HG03521 (cell line): ENCODE data around the gene MINDY3.
A peak's percentile ranks its signal among the peaks of the same experiment; 100 is the strongest.
"Not testable (repeated sequence)": the region's sequence is repeated elsewhere in the genome, so short reads cannot be mapped to it uniquely, and the experiment has no call there.

Experiments used
- ATAC-seq: cut with Tn5 transposase; IDR thresholded peaks from one replicate; pipeline ENCODE4 v1.9.1; 2021; ENCODE audit warnings: mild to moderate bottlenecking, moderate library complexity; ENCODE audit not compliant: unreplicated experiment

The MINDY3 gene

DNA sequence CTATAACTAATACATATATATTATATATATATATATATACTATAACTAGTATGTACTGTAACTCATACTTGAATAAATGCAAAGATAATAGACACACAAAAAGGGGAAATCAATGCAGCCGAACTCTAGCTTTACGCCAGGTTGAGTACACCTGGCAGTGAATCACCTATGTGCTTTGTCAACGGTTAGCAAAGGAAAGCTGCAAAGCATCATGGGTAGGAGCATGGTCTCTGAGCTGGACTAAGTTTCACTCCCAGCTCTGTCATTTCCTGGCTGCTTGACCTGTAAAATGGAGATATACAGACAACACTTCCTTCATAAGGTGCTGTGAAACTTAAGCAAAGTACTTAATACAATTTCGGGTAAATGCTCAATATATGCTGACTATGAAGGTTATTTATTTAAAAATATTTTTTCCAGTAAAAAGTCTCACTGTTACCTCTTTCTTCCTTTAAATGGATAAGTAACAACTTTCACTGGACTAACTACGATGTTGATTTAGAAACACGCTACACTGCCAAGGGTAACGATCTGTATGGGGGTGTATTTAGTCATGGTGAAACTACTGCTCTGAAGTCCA, 78.8 kb downstream of the MINDY3 start:
- no peak for ATAC-seq

DNA sequence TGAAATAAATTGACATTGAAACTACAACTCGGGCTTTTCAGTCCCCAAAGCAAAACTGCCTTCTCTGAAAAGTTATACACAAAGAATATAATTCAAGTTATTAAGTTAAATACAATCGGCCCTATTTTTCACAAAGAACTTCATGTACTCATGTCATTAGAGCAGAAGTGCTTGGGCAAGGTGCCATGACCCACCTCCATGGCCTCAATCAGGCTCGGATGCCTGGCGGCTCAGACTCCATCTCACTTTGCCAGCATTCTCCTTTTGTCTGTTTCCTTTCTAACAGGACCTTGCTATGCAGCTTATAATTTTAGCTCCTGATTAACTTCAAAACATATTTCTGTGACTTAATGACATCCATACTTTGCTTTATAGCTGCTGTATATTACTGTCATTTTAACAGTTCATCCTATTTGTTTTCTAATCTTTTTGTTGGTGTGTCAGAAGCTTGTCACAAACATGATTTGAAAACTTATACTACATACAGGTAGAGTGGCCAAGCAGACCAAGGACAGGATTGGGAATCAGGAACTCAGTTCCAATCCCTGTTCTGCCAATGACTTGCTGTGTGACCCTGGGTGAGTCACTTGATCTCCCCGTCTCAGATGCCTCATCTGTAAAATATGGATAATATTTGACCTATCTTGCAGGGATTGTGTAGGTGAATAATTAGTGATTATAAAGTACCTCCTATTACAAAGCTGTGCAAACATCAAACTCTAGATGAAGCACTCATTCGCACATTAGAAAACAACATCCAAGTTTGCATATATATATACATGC, 79.8 kb downstream of the MINDY3 start:
- ATAC-seq: no peak

DNA sequence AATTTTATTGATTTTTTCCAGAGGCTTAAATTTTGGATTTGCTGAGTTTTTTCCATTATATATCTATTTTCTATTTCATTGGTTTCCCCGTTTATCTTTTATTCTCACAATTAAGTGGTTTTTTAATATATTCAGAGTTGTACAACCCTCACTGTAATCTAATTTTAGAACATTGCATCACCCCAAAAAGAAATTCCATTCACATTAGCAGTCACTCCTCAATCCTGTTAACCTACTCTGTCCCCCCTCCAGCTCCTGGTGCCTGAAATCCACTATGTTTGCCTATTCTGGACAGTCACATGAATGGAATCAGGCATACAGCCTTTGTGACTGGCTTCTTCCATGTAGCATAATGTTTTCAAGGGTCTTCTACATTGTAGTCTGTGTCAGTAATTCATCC, 84.8 kb downstream of the MINDY3 start:
- no peak for ATAC-seq

DNA sequence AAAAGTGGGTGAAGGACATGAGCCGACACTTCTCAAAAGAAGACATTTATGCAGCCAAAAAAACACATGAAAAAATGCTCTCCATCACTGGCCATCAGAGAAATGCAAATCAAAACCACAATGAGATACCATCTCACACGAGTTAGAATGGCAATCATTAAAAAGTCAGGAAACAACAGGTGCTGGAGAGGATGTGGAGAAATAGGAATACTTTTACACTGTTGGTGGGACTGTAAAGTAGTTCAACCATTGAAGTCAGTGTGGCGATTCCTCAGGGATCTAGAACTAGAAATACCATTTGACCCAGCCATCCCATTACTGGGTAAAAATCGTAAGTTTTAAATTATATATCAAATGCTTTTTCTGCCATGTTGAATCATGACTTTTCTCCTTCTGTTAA, 85.8 kb downstream of the MINDY3 start:
- not testable (repeated sequence) for ATAC-seq

DNA sequence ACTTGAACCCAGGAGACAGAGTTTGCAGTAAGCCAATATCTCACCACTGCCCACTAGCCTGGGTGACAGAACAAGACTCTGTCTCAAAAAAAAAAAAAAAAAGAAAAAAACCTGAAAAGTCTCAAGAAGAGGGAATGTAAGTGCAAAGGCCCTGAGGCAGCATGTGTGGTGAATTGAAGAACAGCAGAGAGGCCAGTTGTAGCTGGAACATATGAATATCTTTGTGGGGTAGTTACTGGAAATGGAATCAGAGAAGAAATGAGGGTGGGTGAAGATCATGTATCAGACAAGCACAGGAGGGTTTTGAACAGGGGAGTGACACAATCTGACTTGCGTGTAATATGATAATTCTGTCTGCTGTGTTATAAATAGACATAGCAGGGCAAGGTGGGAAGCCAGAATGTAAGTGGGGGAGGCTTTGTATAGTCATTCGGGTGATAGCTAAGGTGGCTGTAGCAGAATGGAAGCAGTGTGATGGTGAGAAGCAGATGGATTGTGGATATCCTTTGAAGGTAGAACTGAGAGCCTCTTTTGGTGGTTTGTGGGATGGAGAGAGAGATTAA, 95.3 kb downstream of the MINDY3 start:
- ATAC-seq: no peak

DNA sequence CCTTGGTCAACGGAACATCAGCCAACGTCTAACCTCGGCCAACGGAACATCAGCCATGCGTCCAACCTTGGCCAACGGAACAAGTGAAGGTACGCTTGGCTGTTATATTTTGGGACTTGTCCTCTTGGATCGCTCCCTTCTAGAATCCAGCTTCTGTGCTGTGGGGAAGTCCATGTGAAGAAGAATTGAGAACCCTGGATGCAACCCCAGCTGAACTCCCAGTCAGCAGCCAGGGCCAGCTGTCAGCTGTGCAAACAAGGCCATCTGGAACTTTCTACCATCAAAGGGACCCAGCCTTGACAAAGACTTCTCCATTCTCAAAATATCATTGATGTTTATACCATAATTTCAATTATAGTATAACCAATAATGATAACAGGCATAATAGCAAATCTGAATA, 97.3 kb downstream of the MINDY3 start:
- ATAC-seq: no peak

DNA sequence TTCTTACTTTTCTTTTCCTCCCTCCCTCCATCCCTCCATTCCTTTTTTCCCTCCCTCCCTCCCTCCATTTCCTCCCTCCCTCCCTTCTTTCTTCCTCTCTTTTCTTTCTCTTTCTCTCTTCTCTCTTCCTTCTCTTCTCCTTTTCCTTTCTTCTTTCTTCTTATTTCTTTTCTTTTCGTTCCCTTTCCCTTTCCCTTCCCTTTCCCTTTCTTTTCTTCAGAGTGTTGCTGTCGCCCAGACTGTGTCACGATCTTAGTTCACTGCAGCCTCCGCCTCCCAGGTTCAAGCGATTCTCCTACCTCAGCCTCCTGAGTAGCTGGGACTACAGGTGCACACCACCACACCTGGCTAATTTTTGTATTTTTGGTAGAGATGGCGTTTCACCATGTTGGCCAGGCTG, 98.1 kb downstream of the MINDY3 start:
- not testable (repeated sequence) for ATAC-seq

DNA sequence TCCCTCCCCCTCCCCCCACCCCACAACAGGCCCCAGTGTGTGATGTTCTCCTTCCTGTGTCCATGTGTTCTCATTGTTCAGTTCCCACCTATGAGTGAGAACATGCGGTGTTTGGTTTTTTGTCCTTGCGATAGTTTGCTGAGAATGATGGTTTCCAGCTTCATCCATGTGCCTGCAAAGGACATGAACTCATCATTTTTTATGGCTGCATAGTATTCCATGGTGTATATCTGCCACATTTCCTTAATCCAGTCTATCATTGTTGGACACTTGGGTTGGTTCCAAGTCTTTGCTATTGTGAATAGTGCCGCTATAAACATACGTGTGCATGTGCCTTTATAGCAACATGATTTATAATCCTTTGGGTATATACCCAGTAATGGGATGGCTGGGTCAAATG, 99.1 kb downstream of the MINDY3 start:
- ATAC-seq: not testable (repeated sequence)

DNA sequence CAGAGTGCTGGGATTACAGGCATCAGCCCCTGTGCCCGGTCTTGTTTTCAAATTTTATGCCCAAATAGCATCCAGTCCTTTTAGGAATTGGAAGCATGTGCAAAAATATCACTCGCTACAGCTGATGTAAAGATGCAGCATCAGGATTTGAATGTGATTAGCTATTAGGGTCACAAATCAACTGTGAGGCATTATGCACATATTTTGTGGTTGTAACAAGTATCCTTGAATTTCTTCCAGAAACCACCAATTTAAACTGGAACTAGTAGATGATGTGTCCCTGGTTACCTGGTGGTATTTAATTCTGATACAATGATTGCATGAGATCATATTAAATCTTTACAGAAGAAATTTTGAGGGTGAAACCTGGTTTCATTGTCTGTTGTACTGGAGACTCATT, 99.6 kb downstream of the MINDY3 start:
- no peak for ATAC-seq

DNA sequence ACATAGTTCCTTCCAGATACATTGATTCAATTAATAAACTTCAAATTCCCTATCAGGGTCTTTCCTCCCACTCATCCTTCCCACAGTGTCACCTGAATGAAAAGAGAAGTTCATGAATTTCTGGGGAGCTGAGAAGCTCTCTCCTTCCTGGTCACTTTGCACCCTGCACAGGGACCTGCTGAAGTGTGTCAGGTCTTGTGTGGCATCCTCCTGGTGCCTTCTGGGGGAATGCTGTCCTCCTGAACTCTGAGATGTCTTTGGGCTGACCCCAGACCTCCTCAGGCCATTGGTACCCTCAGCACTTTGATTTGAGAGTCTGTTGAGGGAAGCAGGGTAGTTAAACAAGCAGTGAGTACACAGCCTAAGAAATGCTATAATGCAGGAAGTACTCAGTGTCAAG, 101.0 kb downstream of the MINDY3 start:
- no peak for ATAC-seq

DNA sequence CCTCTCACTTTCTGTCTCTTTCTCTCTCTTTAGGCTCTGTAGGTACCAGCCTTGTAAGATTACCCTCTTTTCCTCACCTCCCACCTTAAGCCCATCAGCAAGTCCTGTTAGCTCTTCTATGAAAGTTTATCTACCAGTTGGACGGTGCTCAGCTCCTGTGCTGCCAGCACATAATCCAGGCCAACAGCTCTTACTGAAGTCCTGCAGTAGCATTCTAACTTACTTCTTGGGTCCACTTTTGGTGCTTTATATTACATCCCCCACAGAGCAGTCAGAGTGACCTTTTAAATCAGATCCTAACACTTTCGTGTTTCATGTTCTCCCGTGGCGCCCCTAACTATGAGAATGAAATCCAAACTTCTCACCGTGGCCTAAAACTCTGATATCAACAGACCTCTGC, 101.7 kb downstream of the MINDY3 start:
- no peak for ATAC-seq

DNA sequence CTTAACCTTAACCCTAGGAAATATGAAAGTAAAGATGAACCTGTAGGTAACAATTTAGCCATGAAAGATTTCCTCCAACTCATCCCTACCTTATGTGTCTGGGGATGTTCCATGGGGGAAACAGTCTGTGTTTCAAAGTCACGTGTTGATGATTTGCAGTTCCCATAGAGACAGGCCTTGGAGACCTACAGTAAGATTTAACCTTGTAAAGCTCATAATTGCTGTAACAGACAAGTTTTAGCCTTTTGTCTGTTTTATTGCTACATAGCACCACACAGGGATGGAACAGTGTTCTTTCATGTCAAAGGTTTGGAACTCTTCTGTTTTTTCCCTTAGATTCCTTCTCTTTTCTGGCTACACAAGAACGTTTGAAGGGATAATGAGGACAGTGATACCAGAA, 105.4 kb downstream of the MINDY3 start:
- no peak for ATAC-seq

DNA sequence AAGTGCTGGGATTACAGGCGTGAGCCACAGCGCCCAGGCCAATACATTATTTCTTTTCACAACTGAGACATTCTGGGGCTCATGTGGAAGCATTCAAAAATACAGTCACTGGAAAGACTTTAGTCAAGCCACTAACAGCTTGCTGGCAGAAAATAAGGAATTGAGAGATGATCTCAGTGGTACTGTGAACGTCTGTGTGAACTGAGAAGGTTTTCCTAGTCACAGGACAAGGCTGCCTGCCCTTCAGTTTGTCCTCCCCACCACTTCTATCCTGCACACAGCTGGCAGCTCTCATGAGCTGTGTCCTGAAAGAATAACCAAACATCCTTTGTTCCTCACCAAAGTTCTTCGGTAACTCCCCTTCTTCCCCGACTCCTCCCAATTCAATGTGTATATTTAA, 109.3 kb downstream of the MINDY3 start:
- no peak for ATAC-seq

DNA sequence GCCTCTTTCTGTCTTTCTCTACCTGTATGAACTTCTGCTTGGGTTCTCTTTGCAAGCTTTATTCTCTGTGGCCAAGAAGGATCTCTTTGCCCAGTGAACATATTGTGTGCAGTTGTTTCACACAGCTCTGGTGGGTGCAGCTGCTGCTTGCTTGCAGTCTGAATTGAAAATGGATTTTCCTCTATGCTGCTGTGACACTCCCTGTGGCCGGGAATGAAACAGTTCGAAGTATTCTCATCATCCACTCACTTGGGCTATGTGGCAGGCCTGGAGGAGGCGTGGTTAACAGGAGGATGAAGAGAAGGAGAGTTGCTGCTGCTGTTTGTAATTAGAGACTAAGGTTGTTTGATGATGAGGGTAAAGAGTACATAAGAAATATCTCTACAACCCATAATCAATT, 112.2 kb downstream of the MINDY3 start:
- no peak for ATAC-seq

DNA sequence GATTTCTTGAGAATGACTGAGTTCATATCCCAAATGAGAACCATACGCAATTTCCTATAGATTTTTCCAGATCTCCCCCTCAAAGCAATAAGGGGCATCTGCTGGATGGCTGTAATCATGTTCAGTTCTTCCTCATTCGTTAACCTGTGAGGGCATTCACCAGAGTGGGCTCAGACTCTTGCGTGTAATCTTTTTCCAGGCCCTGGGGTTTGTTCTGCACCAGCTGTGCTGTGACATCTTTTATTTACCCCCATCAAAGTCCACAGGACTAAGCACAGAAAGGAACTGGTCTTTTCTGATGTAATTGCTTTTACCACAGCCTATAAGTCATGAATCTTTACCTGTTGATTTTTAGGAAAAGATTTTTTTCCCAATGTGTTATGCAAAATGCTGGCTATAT, 112.7 kb downstream of the MINDY3 start:
- ATAC-seq: no peak

DNA sequence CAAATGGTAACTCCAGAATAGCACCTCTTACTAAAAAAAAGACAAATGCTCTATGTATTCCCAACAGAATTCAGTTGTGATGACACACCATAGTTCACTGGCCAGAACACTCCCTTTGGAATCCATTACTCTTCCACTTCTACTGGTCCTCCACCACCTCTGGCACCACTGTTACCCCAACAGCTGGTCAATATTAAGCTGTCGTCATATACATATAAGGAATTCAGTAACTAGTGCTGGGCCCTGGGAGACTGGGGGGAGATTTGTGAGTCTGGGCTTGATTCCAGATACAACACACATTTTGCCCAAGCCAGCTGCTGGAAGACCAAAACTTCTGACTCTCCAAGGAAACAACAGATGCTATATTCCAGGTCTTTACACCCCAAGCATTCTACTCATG, 114.6 kb downstream of the MINDY3 start:
- no peak for ATAC-seq

DNA sequence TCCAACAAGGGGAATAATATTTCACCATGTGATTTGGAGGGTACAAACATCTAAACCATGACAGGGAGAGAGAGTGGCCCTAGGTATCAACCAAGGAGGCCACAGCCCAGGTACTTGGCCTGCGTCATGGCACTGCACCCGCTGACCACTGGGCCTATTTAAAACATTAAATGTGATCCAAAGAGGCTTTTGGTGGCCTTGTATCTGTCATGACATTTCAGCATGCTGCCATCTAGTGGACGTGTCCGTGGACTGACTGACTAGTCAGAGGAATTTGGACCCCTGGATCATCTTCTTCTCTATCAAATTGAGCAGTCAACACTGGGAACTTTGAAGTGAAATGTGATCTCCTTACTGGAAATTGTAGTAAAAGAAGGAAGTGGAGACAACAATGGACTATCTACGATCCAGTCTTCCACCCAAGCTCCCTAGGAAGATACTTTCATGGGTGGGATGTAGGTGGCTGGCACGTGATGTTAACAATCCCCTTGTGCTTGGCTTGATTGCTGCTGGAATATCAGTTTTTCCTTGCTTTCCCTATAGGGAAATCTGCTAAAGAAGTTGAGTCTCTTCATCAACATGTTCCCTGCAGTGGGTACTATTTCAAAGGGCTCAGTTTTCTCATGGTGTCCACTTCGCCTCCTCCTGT, 116.0 kb downstream of the MINDY3 start:
- ATAC-seq: peak; percentile 68

DNA sequence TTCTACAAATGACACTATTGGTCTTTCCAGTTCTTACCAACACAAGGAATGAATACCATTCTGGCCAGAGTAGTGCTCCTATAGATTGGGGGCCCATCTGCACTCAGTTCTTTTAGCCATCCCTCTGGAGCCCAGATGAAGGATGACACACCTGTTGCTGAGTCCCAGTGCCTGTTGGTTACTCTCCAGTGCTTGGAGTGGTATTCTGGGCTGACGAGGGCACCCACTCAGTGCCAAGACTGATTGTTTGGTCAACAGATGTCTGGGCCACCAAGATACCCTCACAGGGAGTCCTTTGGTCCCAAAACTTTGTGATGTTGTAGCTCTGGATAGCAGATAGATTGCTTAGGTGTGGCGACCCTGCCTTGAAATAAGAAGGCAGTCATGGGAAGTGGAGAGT, 116.9 kb downstream of the MINDY3 start:
- no peak for ATAC-seq

DNA sequence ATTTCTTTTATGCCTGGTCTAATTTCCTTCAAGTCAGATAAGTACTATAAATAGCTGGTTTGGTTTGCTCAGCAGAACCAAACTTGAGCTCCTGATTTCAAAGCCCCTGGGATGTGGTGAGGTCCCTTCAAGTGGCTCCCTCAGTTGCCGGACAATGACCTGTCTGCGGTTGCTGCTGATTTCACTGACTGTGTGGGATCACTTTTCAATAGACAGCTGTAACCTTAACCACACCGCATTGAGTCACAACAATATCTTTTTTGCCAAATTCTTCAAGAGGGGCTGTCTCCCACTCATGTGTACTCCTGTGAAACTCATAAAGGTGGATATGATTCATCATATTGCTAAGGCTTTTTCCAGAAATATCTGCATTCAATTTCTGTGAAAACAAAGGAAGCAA, 117.5 kb downstream of the MINDY3 start:
- no peak for ATAC-seq

DNA sequence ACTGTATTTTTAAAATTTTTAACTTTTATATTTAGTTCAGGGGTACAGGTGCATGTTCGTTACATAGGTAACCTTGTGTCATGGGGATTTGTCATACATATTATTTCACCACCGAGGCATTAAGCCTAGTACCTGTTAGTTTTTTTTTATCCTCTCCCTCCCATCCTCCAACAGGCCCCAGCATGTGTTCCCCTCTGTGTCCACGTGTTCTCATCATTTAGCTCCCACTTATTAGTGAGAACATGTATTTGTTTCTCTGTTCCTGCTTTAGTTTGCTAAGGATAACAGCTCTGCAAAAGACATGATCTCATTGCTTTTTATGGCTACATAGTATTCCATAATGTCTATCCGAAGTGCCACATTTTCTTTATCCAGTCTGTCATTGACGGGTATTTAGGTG, 118.2 kb downstream of the MINDY3 start:
- ATAC-seq: no peak

DNA sequence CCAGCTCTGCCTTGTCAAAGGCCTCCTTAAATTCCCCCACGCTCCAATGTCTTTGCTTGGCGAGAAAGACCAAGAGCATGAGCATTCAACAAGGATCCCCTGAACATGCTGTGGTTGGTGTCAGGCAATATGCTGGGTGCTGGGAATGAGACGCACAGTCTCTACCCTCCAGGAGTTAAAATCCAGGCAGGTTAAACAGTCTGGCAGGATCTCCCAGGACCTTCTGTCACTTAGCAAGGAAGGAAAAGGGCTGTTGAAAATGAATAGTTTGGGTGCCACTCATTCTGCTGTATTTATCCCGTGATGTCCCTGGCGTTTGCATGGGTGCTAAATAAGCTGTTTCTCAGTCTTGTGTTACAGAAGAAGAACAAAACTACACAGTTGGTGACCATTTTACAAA, 118.7 kb downstream of the MINDY3 start:
- ATAC-seq: no peak

DNA sequence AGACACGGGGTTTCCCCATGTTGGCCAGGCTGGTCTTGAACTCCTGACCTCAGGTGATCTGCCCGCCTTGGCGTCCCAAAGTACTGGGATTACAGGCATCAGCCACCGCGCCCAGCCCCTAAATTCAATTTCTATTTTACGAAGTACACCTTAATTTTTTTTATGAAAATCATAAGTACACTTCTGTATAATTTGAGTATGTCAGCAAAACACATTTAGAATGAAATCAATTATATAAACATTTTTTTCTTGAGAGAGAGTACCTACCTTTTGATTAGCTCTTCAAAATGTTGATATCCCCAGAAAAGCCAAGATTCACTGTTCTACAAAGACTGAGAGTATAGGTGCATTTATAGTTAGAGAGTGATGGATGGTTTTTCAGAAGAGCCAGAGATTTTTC, 120.0 kb downstream of the MINDY3 start:
- no peak for ATAC-seq
